Progenitor cell of endocrine pancreas (in vitro differentiated cells): ENCODE results near the gene SLC9A6. TPM values are rescaled to one million over a fixed set of nuclear protein-coding genes. Genes with fewer than 3 reads are reported as not detected.

Experiments used
- DNase-seq: peaks from one replicate; pipeline ENCODE4 v3.0.0; 2021; ENCODE audit warnings: low spot score; ENCODE audit not compliant: unreplicated experiment
- H3K27ac Mint-ChIP-seq: 2 replicates; pipeline ENCODE4 v1.8.0; 2021; ENCODE audit warnings: mild to moderate bottlenecking, moderate library complexity, mixed read lengths
- H3K27me3 Mint-ChIP-seq: 2 replicates; pipeline ENCODE4 v1.8.0; 2021; ENCODE audit warnings: mixed read lengths
- H3K36me3 Mint-ChIP-seq: 2 replicates; pipeline ENCODE4 v1.8.0; 2022; ENCODE audit warnings: mixed read lengths; ENCODE audit not compliant: insufficient read depth
- H3K4me1 Mint-ChIP-seq: 2 replicates; pipeline ENCODE4 v1.8.0; 2021; ENCODE audit warnings: low read depth, mixed read lengths
- H3K4me3 Mint-ChIP-seq: 2 replicates; pipeline ENCODE4 v1.8.0; 2021; ENCODE audit warnings: low read depth, mild to moderate bottlenecking, moderate library complexity, mixed read lengths
- H3K9me3 Mint-ChIP-seq: 2 replicates; pipeline ENCODE4 v1.8.0; 2021; ENCODE audit warnings: low read depth, mixed read lengths
- total RNA-seq: library from RNA; stranded (reverse); gene quantifications from 2 replicates; pipeline ENCODE4 v1.2.1, GENCODE V29; 2021
- TF ChIP-seq, protein P1 (sequence below): fragments of 200-600 bp; sonication (generic); IDR thresholded peaks from one replicate; pipeline ENCODE4 v1.5.0; 2021; ENCODE audit warnings: antibody characterized with exemption, mild to moderate bottlenecking; ENCODE audit not compliant: unreplicated experiment

Gene SLC9A6
- total RNA-seq, 1 donor from 2014 or later: 15.3 TPM

- peaks cover 12% of the 10 kb centered on the region for H3K9me3 Mint-ChIP-seq
- H3K4me3 Mint-ChIP-seq: no peak overlapping the region
Measured at GRCh38 chrX:136025091-136025490, 39.9 kb downstream of the SLC9A6 start.

GRCh38 chrX:136028383-136028984 is 43.2 kb downstream of the SLC9A6 start:
- H3K4me1 Mint-ChIP-seq: no peaks in the 10 kb centered on the region
- H3K4me3 Mint-ChIP-seq: no peak overlapping the region
- no peaks in the 10 kb centered on the region for H3K27me3 Mint-ChIP-seq
- H3K36me3 Mint-ChIP-seq: peaks cover 6% of the 10 kb centered on the region
- TF ChIP-seq, protein P1, sequence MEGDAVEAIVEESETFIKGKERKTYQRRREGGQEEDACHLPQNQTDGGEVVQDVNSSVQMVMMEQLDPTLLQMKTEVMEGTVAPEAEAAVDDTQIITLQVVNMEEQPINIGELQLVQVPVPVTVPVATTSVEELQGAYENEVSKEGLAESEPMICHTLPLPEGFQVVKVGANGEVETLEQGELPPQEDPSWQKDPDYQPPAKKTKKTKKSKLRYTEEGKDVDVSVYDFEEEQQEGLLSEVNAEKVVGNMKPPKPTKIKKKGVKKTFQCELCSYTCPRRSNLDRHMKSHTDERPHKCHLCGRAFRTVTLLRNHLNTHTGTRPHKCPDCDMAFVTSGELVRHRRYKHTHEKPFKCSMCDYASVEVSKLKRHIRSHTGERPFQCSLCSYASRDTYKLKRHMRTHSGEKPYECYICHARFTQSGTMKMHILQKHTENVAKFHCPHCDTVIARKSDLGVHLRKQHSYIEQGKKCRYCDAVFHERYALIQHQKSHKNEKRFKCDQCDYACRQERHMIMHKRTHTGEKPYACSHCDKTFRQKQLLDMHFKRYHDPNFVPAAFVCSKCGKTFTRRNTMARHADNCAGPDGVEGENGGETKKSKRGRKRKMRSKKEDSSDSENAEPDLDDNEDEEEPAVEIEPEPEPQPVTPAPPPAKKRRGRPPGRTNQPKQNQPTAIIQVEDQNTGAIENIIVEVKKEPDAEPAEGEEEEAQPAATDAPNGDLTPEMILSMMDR: peak; percentile 62
- H3K9me3 Mint-ChIP-seq: peaks cover 17% of the 10 kb centered on the region
- no peak for DNase-seq
- H3K27ac Mint-ChIP-seq: no peak overlapping the region

More at GRCh38 chrX:136025091-136025490, 39.9 kb downstream of the SLC9A6 start:
- H3K4me1 Mint-ChIP-seq: no peaks in the 10 kb centered on the region
- H3K27ac Mint-ChIP-seq: no peak overlapping the region
- no peaks in the 10 kb centered on the region for H3K27me3 Mint-ChIP-seq
- no peak for DNase-seq
- peaks cover 7% of the 10 kb centered on the region for H3K36me3 Mint-ChIP-seq
- TF ChIP-seq, protein P1: no peak

DNA sequence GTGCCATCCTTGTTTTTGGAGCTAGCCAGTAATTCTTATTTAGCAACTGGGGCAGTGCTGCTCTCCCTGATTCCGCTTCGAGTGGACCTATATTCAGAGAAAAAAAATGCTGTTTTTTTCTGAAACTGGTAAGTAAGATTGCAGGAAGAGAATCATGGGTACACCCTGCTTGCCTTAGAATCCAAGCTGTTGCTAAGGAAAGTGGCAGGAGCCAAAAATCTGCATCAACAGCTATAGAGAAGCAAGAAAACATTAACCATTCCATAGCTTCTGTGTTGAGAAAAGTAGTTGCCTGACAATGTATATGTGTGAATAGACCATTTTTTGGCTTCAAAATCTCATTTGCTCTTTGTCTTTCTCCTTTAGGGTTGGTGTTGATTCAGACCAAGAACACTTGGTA is 44.5 kb downstream of the SLC9A6 start:
- H3K27ac Mint-ChIP-seq: no peak overlapping the region
- H3K9me3 Mint-ChIP-seq: peaks cover 17% of the 10 kb centered on the region
- no peaks in the 10 kb centered on the region for H3K4me1 Mint-ChIP-seq
- H3K36me3 Mint-ChIP-seq: peaks cover 6% of the 10 kb centered on the region
- TF ChIP-seq, protein P1: no peak
- no peak for DNase-seq
- H3K4me3 Mint-ChIP-seq: no peak overlapping the region
- H3K27me3 Mint-ChIP-seq: no peaks in the 10 kb centered on the region

GRCh38 chrX:136030303-136031191 is 45.3 kb downstream of the SLC9A6 start:
- H3K9me3 Mint-ChIP-seq: peaks cover 17% of the 10 kb centered on the region
- no peaks in the 10 kb centered on the region for H3K27me3 Mint-ChIP-seq
- no peak for DNase-seq
- TF ChIP-seq, protein P1: no peak
- H3K27ac Mint-ChIP-seq: no peak overlapping the region
- no peaks in the 10 kb centered on the region for H3K4me1 Mint-ChIP-seq
- peaks cover 6% of the 10 kb centered on the region for H3K36me3 Mint-ChIP-seq
- no peak overlapping the region for H3K4me3 Mint-ChIP-seq

GRCh38 chrX:136031626-136032025 is 46.4 kb downstream of the SLC9A6 start:
- peaks cover 7% of the 10 kb centered on the region for H3K36me3 Mint-ChIP-seq
- no peak for DNase-seq
- TF ChIP-seq, protein P1: no peak
- H3K4me3 Mint-ChIP-seq: no peak overlapping the region
- H3K27ac Mint-ChIP-seq: no peak overlapping the region
- H3K9me3 Mint-ChIP-seq: peaks cover 22% of the 10 kb centered on the region
- no peaks in the 10 kb centered on the region for H3K4me1 Mint-ChIP-seq
- no peaks in the 10 kb centered on the region for H3K27me3 Mint-ChIP-seq
